ENCODE measurements around the gene ZNF215. TPM values are rescaled to one million over a fixed set of nuclear protein-coding genes. Genes with fewer than 3 reads are reported as not detected.

Gene ZNF215
- polyA plus RNA-seq, 1 donor (not counting 4 experiments of a cell fraction or from before 2014, with no cell fraction given): 6.1 TPM

DNA sequence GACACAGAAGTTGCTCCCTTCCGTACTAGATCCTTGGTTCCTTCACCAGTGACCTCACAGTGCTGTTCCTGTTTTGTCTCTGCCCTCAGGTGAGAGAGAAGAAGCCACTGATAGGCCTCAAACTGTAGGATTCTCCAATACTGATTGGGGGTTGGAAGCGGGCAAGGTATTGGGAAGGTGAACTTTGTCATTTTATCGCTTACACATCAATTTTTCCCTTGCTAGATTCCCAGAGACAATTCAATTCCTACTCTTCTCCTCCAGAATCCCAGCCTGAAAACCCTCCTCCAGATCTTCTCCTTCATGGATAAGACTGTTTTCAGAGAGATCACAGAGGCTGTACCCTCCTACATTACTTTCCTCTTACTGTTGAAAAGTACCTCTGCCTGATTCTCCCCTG lies 14.8 kb upstream of the ZNF215 start:
- TF ChIP-seq, protein P1, sequence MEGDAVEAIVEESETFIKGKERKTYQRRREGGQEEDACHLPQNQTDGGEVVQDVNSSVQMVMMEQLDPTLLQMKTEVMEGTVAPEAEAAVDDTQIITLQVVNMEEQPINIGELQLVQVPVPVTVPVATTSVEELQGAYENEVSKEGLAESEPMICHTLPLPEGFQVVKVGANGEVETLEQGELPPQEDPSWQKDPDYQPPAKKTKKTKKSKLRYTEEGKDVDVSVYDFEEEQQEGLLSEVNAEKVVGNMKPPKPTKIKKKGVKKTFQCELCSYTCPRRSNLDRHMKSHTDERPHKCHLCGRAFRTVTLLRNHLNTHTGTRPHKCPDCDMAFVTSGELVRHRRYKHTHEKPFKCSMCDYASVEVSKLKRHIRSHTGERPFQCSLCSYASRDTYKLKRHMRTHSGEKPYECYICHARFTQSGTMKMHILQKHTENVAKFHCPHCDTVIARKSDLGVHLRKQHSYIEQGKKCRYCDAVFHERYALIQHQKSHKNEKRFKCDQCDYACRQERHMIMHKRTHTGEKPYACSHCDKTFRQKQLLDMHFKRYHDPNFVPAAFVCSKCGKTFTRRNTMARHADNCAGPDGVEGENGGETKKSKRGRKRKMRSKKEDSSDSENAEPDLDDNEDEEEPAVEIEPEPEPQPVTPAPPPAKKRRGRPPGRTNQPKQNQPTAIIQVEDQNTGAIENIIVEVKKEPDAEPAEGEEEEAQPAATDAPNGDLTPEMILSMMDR (optimal IDR thresholded peaks at IDR 0.05 in 1 of 3, IDR thresholded peaks at IDR 0.05 in 1 of 3, conservative IDR thresholded peaks at IDR 0.05 in 1 of 3; ENCODE audit: extremely low read depth in 1 of 3, insufficient read depth in 2 of 3, low read length in 3 of 3): no peak
- no peak for TF ChIP-seq EZH2 (IDR thresholded peaks at IDR 0.05; ENCODE audit: low read length)
- H3K9me1 ChIP-seq (ENCODE audit: control insufficient read depth, extremely low read depth, insufficient read depth, low read length): no peaks in the 10 kb centered on the region
- no peak overlapping the region for H3K4me3 ChIP-seq (ENCODE audit: control insufficient read depth in 2 of 3, extremely low read depth in 1 of 3, insufficient read depth in 2 of 3, low read depth in 1 of 3, low read length in 3 of 3)
- no peaks in the 10 kb centered on the region for H3K4me1 ChIP-seq (ENCODE audit: control insufficient read depth, extremely low read depth, insufficient read depth, low read length)
- no peaks in the 10 kb centered on the region for H3K79me2 ChIP-seq (ENCODE audit: control insufficient read depth, insufficient read depth, low read length)
- H4K20me1 ChIP-seq (ENCODE audit: control insufficient read depth, extremely low read depth, insufficient read depth, low read length): no peaks in the 10 kb centered on the region
- H3K9ac ChIP-seq (ENCODE audit: control insufficient read depth, extremely low read depth, insufficient read depth, low read length): no peak overlapping the region
- DNase-seq (ENCODE audit: low read depth, low spot score) (no peak), FAIRE-seq (no peak)
- no peaks in the 10 kb centered on the region for H3K36me3 ChIP-seq (ENCODE audit: control insufficient read depth in 2 of 2, extremely low read depth in 1 of 2, insufficient read depth in 2 of 2, low read length in 2 of 2)
- dilution Hi-C loops (cut with MboI; ENCODE audit: extremely low pct_ligation_motif_present, low sequenced_read_pairs): no loop called here
- no peak overlapping the region for H3K27ac ChIP-seq (ENCODE audit: control insufficient read depth, insufficient read depth, low read length)
- H3K4me2 ChIP-seq (ENCODE audit: control insufficient read depth, extremely low read depth, insufficient read depth, low read depth, low read length): no peak overlapping the region
- no peaks in the 10 kb centered on the region for H3K27me3 ChIP-seq (ENCODE audit: control insufficient read depth, extremely low read depth, insufficient read depth, low read length)
- no peak overlapping the region for H2AFZ ChIP-seq (ENCODE audit: control insufficient read depth, low read length)
- H3K9me3 ChIP-seq (ENCODE audit: control insufficient read depth, low read depth, low read length): no peaks in the 10 kb centered on the region

DNA sequence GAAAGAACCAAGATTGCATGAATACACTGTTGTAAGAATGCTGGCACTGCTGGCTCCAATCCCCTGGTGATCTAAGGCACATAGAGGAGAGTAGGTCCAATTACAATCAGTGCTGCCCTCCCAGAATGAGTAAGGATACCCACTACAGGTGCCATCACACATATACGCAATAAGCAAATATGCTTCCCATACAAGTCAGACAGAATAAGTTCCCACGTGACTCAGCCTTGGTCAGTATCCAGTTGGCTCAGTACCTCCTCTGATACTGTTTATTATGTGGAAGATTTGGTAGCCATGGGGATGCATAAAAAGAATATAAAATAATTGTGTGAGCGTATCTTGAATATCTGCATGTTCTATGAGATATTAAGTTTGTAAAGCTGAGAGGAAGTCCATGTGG lies 14.3 kb upstream of the ZNF215 start:
- DNase-seq (ENCODE audit: low read depth, low spot score): no peak
- Histone ChIP-seq H3K9me1 (ENCODE audit: control insufficient read depth, extremely low read depth, insufficient read depth, low read length) (no peaks in the 10 kb centered on the region), H3K79me2 (ENCODE audit: control insufficient read depth, insufficient read depth, low read length) (no peaks in the 10 kb centered on the region), H3K27me3 (ENCODE audit: control insufficient read depth, extremely low read depth, insufficient read depth, low read length) (no peaks in the 10 kb centered on the region), H3K9me3 (ENCODE audit: control insufficient read depth, low read depth, low read length) (no peaks in the 10 kb centered on the region), H4K20me1 (ENCODE audit: control insufficient read depth, extremely low read depth, insufficient read depth, low read length) (no peaks in the 10 kb centered on the region), H3K4me1 (ENCODE audit: control insufficient read depth, extremely low read depth, insufficient read depth, low read length) (no peaks in the 10 kb centered on the region), H3K27ac (ENCODE audit: control insufficient read depth, insufficient read depth, low read length) (no peak overlapping the region), H2AFZ (ENCODE audit: control insufficient read depth, low read length) (no peak overlapping the region), H3K36me3 (ENCODE audit: control insufficient read depth in 2 of 2, extremely low read depth in 1 of 2, insufficient read depth in 2 of 2, low read length in 2 of 2) (no peaks in the 10 kb centered on the region), H3K4me3 (ENCODE audit: control insufficient read depth in 2 of 3, extremely low read depth in 1 of 3, insufficient read depth in 2 of 3, low read depth in 1 of 3, low read length in 3 of 3) (no peak overlapping the region), H3K4me2 (ENCODE audit: control insufficient read depth, extremely low read depth, insufficient read depth, low read depth, low read length) (no peak overlapping the region), H3K9ac (ENCODE audit: control insufficient read depth, extremely low read depth, insufficient read depth, low read length) (no peak overlapping the region)
- TF ChIP-seq, protein P1 (optimal IDR thresholded peaks at IDR 0.05 in 1 of 3, IDR thresholded peaks at IDR 0.05 in 1 of 3, conservative IDR thresholded peaks at IDR 0.05 in 1 of 3; ENCODE audit: extremely low read depth in 1 of 3, insufficient read depth in 2 of 3, low read length in 3 of 3): no peak
- TF ChIP-seq EZH2 (IDR thresholded peaks at IDR 0.05; ENCODE audit: low read length): no peak
- dilution Hi-C loops (cut with MboI; ENCODE audit: extremely low pct_ligation_motif_present, low sequenced_read_pairs): no loop called here
- FAIRE-seq: no peak
